Body of pancreas (tissue), 4 donors: ENCODE measurements around the gene USHBP1. TPM values are rescaled to one million over a fixed set of nuclear protein-coding genes. Genes with fewer than 3 reads are reported as not detected.

ENCODE experiments used
- ATAC-seq: fragments of 150-250 bp; one replicate; pipeline ENCODE4 v1.9.1; 2016
- DNase-seq, 4 donors: peaks; one replicate each; pipeline ENCODE4 v3.0.0-alpha.2; 2019
- H3K27ac ChIP-seq, 4 donors: fragments of 200-600 bp; sonication (generic); 1 replicate in 3 of 4; 2 replicates in 1 of 4; pipeline versions ENCODE4 v1.5.1 to v1.6.1; 2016 to 2019; ENCODE audit warnings: mild to moderate bottlenecking in 1 of 4, mixed read lengths in 1 of 4, moderate library complexity in 1 of 4
- H3K27me3 ChIP-seq, 2 donors: fragments of 200-600 bp; sonication (generic); one replicate each; pipeline ENCODE4 v1.6.0; 2016; ENCODE audit warnings: mild to moderate bottlenecking in 1 of 2
- H3K36me3 ChIP-seq, 2 donors: fragments of 200-600 bp; sonication (generic); replicated peaks in 1 of 2; 2 replicates each; pipeline ENCODE4 v1.5.1; 2016; ENCODE audit warnings: low read depth in 2 of 2; ENCODE audit not compliant: insufficient read depth in 1 of 2
- H3K4me1 ChIP-seq: fragments of 200-600 bp; sonication (generic); one replicate; pipeline ENCODE4 v1.6.0; 2016
- H3K4me3 ChIP-seq, 2 donors: fragments of 200-600 bp; sonication (generic); 1 replicate in 1 of 2; 2 replicates in 1 of 2; pipeline ENCODE4 v1.5.1; 2016 to 2019
- H3K9me3 ChIP-seq, 3 donors: fragments of 200-600 bp; sonication (generic); 1 replicate in 2 of 3; 2 replicates in 1 of 3; pipeline ENCODE4 v1.5.1; 2016
- CTCF ChIP-seq, 7 experiments: fragments of 450-650 bp in 4 of 7; fragments of 200-600 bp in 3 of 7; sonication (generic) in 3 of 7; IDR thresholded peaks; one replicate each; pipeline ENCODE4 v1.5.1; 2016 to 2019; ENCODE audit warnings: antibody characterized with exemption in 7 of 7
- POLR2A ChIP-seq, 3 donors: fragments of 450-650 bp; IDR thresholded peaks; one replicate each; pipeline ENCODE4 v1.6.1; 2016; ENCODE audit warnings: antibody characterized with exemption in 3 of 3, mild to moderate bottlenecking in 2 of 3
- WGBS, 2 donors: methylation state at CpG; one replicate each; pipeline ENCODE4 v1.1.5; 2017; 5-methylcytosine and 5-hydroxymethylcytosine counted together
- intact Hi-C: fragments of 100-400 bp; cut with DNase I; formaldehyde crosslinking; loops from one replicate; pipeline ENCODE4 v1.15.1; 2023
- total RNA-seq, 2 donors: library from RNA; depleted of rRNA; stranded (reverse); fragments of >200 nt; gene quantifications; one replicate each; pipeline ENCODE4 v1.1.0, GENCODE V29; 2016

The USHBP1 gene
- total RNA-seq, 2 donors from 2014 or later: 9.2 to 10.4 TPM

GRCh38 chr19:17210296-17210695, 54.2 kb downstream of the USHBP1 start:
- H3K4me1 ChIP-seq: peaks cover 8% of the 10 kb centered on the region
- intact Hi-C loops: loop anchor here (10.0 kb wide), 1 partner anchor 135 kb away; the partner anchor contains the start of genes HAUS8 and MYO9B
- ATAC-seq (no peak), DNase-seq (no peak)
- no peak overlapping the region for H3K4me3 ChIP-seq
- TF ChIP-seq CTCF (IDR thresholded peaks at IDR 0.05) (no peak), POLR2A (IDR thresholded peaks at IDR 0.05) (no peak)
- no peak overlapping the region for H3K27ac ChIP-seq
- H3K36me3 ChIP-seq: no peaks in the 10 kb centered on the region
- no peaks in the 10 kb centered on the region for H3K9me3 ChIP-seq
- no peaks in the 10 kb centered on the region for H3K27me3 ChIP-seq
- WGBS, 2 donors: 84 to 87% methylated on average over 4 to 14 of the region's 14 CpGs

GRCh38 chr19:17209126-17210036, 55.2 kb downstream of the USHBP1 start:
- Histone ChIP-seq H3K4me1 (peaks cover 2% of the 10 kb centered on the region), H3K36me3 (no peaks in the 10 kb centered on the region), H3K9me3 (no peaks in the 10 kb centered on the region), H3K4me3 (no peak overlapping the region), H3K27ac (no peak overlapping the region), H3K27me3 (no peaks in the 10 kb centered on the region)
- DNase-seq (no peak), ATAC-seq (no peak)
- WGBS, 2 donors: 75 to 81% methylated on average over 23 to 28 of the region's 28 CpGs
- no peak for TF ChIP-seq POLR2A (IDR thresholded peaks at IDR 0.05)
- no peak for TF ChIP-seq CTCF (IDR thresholded peaks at IDR 0.05)
- intact Hi-C loops: loop anchor here (10.0 kb wide), 1 partner anchor 135 kb away; the partner anchor contains the start of genes HAUS8 and MYO9B

GRCh38 chr19:17206736-17207581, 57.6 kb downstream of the USHBP1 start:
- TF ChIP-seq CTCF (IDR thresholded peaks at IDR 0.05) (no peak), POLR2A (IDR thresholded peaks at IDR 0.05) (no peak)

GRCh38 chr19:17205237-17206140, 59.1 kb downstream of the USHBP1 start:
- peaks cover 0 to 21% of the 10 kb centered on the region in 2 donors for H3K36me3 ChIP-seq
- no peaks in the 10 kb centered on the region for H3K4me1 ChIP-seq
- H3K27ac ChIP-seq: no peak overlapping the region
- TF ChIP-seq CTCF (IDR thresholded peaks at IDR 0.05): peak; percentile 51 to 91 (median 80)
- TF ChIP-seq POLR2A (IDR thresholded peaks at IDR 0.05): no peak
- no peaks in the 10 kb centered on the region for H3K27me3 ChIP-seq
- DNase-seq (peak; percentile 78 to 89 (median 82)), ATAC-seq (peak; percentile 81)
- WGBS, 2 donors: 37 to 70% methylated on average over 8 to 25 of the region's 27 CpGs
- intact Hi-C loops: no loop called here
- H3K4me3 ChIP-seq: no peak overlapping the region
- no peaks in the 10 kb centered on the region for H3K9me3 ChIP-seq

More at GRCh38 chr19:17206736-17207581, 57.6 kb downstream of the USHBP1 start:
- 88 to 92% methylated on average over 20 to 25 of the region's 25 CpGs for WGBS, 2 donors
- ATAC-seq (no peak), DNase-seq (no peak)
- H3K9me3 ChIP-seq: no peaks in the 10 kb centered on the region
- H3K36me3 ChIP-seq: peaks cover 0 to 10% of the 10 kb centered on the region in 2 donors
- no peaks in the 10 kb centered on the region for H3K4me1 ChIP-seq
- H3K4me3 ChIP-seq: no peak overlapping the region
- no peaks in the 10 kb centered on the region for H3K27me3 ChIP-seq
- no peak overlapping the region for H3K27ac ChIP-seq
- intact Hi-C loops: no loop called here
